ENCODE measurements around the gene ZFP36L1. TPM values are rescaled to one million over a fixed set of nuclear protein-coding genes. Genes with fewer than 3 reads are reported as not detected.
A peak's percentile ranks its signal among the peaks of the same experiment; 100 is the strongest.

The ZFP36L1 gene
- total RNA-seq, 5 donors from 2014 or later (not counting 1 experiment from before 2014, with no cell fraction given) = 123 to 253 (median 233) TPM

DNA sequence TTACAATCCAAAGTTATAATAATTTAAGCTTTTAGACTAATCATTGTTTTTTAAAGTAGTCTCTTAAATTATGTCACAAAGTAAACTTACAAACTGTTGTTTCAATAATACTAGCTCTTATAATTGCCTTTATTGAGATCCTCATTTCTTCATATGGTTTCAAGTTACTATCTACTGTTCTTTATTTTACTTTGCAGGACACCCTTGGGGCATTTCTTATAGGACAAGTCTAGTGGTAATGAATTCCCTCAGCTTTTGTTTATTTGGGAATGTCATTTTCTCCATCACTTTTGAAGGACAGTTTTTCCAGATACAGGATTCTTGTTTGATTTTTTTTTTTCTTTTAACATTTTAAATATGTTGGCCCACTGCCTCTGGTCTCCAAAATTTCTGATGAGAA lies 8.1 kb upstream of the ZFP36L1 start:
- Histone ChIP-seq H3K9me3 (peaks cover 4% of the 10 kb centered on the region), H3K27ac (ENCODE audit: low read length) (no peak overlapping the region), H3K4me3 (ENCODE audit: control insufficient read depth in 1 of 2, extremely low read depth in 1 of 2, low read length in 1 of 2) (no peak overlapping the region), H3K27me3 (replicated peaks in 1 of 2; ENCODE audit: control insufficient read depth in 2 of 2, extremely low read depth in 1 of 2, insufficient read depth in 2 of 2, low read length in 1 of 2) (no peaks in the 10 kb centered on the region), H3K36me3 (ENCODE audit: control insufficient read depth in 2 of 2, extremely low read depth in 1 of 2, insufficient read depth in 1 of 2, low read length in 1 of 2) (peaks cover 0 to 3% of the 10 kb centered on the region in 2 donors), H3K4me1 (ENCODE audit: control insufficient read depth in 1 of 2, extremely low read depth in 1 of 2, insufficient read depth in 2 of 2, low read length in 2 of 2) (peaks cover 6 to 15% of the 10 kb centered on the region in 2 experiments)
- POLR2A ChIA-PET = interaction anchor here in 1 of 2 donors (0.6 to 0.9 kb wide), 3 partner anchors 9 to 20 kb away, joined by 3 to 5 read pairs (median 3); no protein-coding TSS in a partner anchor
- CTCF ChIA-PET = interaction anchor here in 1 of 2 donors (0.7 to 2.3 kb wide), 6 partner anchors 12 to 551 kb away, joined by 3 to 10 read pairs (median 4); no protein-coding TSS in a partner anchor
- H3K27ac Mint-ChIP-seq = no peak overlapping the region
- H3K27me3 Mint-ChIP-seq = no peaks in the 10 kb centered on the region
- peaks cover 20 to 42% (median 34%) of the 10 kb centered on the region in 3 donors for H3K4me1 Mint-ChIP-seq
- DNase-seq (no peak), ATAC-seq (replicated peaks in 1 of 4) (no peak)
- H3K36me3 Mint-ChIP-seq = peaks cover 13% of the 10 kb centered on the region
- no peak overlapping the region for H3K4me3 Mint-ChIP-seq
- peaks cover 4 to 10% (median 6%) of the 10 kb centered on the region in 3 donors for H3K9me3 Mint-ChIP-seq

DNA sequence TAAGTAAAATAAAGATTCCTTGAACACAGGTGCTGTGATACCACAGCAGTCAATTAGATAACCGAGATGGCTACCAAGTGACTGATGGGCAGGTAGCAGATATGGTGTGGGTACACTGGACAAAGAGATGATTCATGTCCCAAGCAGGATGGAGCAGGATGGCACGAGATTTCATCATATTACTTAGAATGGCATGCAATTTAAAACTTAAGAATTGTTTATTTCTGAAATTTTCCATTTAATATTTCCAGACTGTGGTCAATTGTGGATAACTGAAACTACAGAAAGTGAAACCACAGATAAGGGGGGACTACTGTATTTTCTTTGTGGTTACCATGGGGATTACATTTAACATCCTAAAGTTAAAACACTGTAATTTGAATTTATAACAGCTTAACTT lies 7.5 kb upstream of the ZFP36L1 start:
- WGBS (ENCODE audit: insufficient coverage) = no CpG with 5 or more reads among the region's 2 CpGs
- POLR2A ChIA-PET = interaction anchor here in 1 of 2 donors (0.6 to 0.9 kb wide), 3 partner anchors 9 to 19 kb away, joined by 3 to 5 read pairs (median 3); no protein-coding TSS in a partner anchor
- H3K9me3 Mint-ChIP-seq = peaks cover 4 to 10% (median 6%) of the 10 kb centered on the region in 3 donors

DNA sequence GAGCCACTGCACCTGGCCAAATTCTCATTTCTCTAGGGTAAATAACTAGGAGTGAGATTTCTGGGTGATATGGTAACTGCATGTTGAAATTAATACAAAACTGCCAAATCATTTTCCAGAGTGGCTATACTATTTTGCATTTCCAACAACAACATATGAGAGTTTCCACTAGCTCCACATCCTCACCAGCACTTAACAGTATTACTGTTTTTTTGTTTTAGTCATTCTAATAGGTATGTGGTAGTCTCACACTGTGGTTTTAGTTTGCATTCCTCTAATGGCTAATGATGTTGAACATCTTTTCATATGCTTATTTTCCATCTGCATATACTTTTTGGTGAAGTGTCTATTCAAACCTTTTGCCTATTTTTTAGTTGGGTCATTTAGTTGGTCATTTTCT lies 5.8 kb upstream of the ZFP36L1 start:
- peaks cover 8 to 30% of the 10 kb centered on the region in 2 experiments for H3K4me1 ChIP-seq (ENCODE audit: control insufficient read depth in 1 of 2, extremely low read depth in 1 of 2, insufficient read depth in 2 of 2, low read length in 2 of 2)
- H3K36me3 ChIP-seq (ENCODE audit: control insufficient read depth in 2 of 2, extremely low read depth in 1 of 2, insufficient read depth in 1 of 2, low read length in 1 of 2) = no peaks in the 10 kb centered on the region
- peaks cover 13% of the 10 kb centered on the region for H3K36me3 Mint-ChIP-seq
- peaks cover 4% of the 10 kb centered on the region for H3K9me3 ChIP-seq
- CTCF ChIA-PET = interaction anchor here in 1 of 2 donors (0.8 to 1.1 kb wide), 3 partner anchors 9 to 174 kb away, joined by 3 to 6 read pairs (median 4); no protein-coding TSS in a partner anchor
- peak overlapping the region in 1 of 2 donors; percentile 1 for H3K27ac Mint-ChIP-seq
- no peaks in the 10 kb centered on the region for H3K27me3 ChIP-seq (replicated peaks in 1 of 2; ENCODE audit: control insufficient read depth in 2 of 2, extremely low read depth in 1 of 2, insufficient read depth in 2 of 2, low read length in 1 of 2)
- ATAC-seq (replicated peaks in 1 of 4) (no peak), DNase-seq (no peak)
- POLR2A ChIA-PET = no interaction called here
- no peak overlapping the region for H3K4me3 Mint-ChIP-seq
- H3K9me3 Mint-ChIP-seq = peaks cover 4 to 10% (median 6%) of the 10 kb centered on the region in 3 donors
- no peak overlapping the region for H3K27ac ChIP-seq (ENCODE audit: low read length)
- H3K4me1 Mint-ChIP-seq = peaks cover 29 to 39% (median 34%) of the 10 kb centered on the region in 3 donors
- H3K4me3 ChIP-seq (ENCODE audit: control insufficient read depth in 1 of 2, extremely low read depth in 1 of 2, low read length in 1 of 2) = no peak overlapping the region
- H3K27me3 Mint-ChIP-seq = no peaks in the 10 kb centered on the region

More for the DNA sequence above, 7.5 kb upstream of the ZFP36L1 start:
- ATAC-seq (replicated peaks in 1 of 4) (no peak), DNase-seq (no peak)
- Mint-ChIP-seq H3K4me1 (peaks cover 17 to 37% (median 34%) of the 10 kb centered on the region in 3 donors), H3K36me3 (peaks cover 13% of the 10 kb centered on the region), H3K27ac (no peak overlapping the region), H3K4me3 (no peak overlapping the region), H3K27me3 (no peaks in the 10 kb centered on the region)
- H3K4me1 ChIP-seq (ENCODE audit: control insufficient read depth in 1 of 2, extremely low read depth in 1 of 2, insufficient read depth in 2 of 2, low read length in 2 of 2) = peaks cover 6 to 15% of the 10 kb centered on the region in 2 experiments
- CTCF ChIA-PET = interaction anchor here in 1 of 2 donors (0.7 to 2.3 kb wide), 6 partner anchors 11 to 551 kb away, joined by 3 to 10 read pairs (median 4); no protein-coding TSS in a partner anchor
- H3K27me3 ChIP-seq (replicated peaks in 1 of 2; ENCODE audit: control insufficient read depth in 2 of 2, extremely low read depth in 1 of 2, insufficient read depth in 2 of 2, low read length in 1 of 2) = no peaks in the 10 kb centered on the region
- H3K36me3 ChIP-seq (ENCODE audit: control insufficient read depth in 2 of 2, extremely low read depth in 1 of 2, insufficient read depth in 1 of 2, low read length in 1 of 2) = peaks cover 0 to 3% of the 10 kb centered on the region in 2 donors
- H3K9me3 ChIP-seq = peaks cover 4% of the 10 kb centered on the region
- no peak overlapping the region for H3K4me3 ChIP-seq (ENCODE audit: control insufficient read depth in 1 of 2, extremely low read depth in 1 of 2, low read length in 1 of 2)
- no peak overlapping the region for H3K27ac ChIP-seq (ENCODE audit: low read length)

DNA sequence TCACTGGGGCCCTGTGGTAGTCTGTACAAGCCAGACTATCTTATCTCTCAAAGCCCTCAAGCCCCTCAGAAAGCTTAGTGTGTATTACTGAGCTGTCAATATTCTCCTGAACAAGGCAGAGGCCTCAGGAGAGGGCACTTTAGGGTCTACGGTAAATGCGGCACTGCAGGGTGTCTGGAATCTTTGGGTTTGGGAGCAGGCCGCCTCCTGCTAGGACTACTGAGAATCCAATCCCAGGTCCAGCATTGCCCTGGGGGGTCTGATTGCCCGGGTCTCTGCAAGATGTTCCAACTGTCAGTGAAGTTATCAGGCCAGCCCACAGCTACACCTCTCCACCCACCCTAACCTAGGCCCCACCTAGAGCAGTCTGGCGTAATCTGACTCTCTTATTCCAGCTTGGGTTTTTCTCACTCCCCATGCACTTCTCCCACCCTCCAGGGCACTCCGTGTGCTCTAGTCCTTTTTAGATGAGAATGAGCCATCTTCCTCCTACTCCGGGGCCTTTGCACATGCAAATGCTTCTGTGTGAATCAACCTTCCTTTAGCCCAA lies 4.3 kb upstream of the ZFP36L1 start:
- CTCF ChIA-PET = interaction anchor here in 1 of 2 donors (0.6 to 2.5 kb wide), 4 partner anchors 9 to 904 kb away, joined by 3 to 12 read pairs (median 7); no protein-coding TSS in a partner anchor
- peaks cover 29 to 39% (median 34%) of the 10 kb centered on the region in 3 donors for H3K4me1 Mint-ChIP-seq
- POLR2A ChIA-PET = interaction anchor here (0.6 to 3.2 kb wide), 3 partner anchors 10 to 18 kb away, joined by 4 to 18 read pairs (median 16); no protein-coding TSS in a partner anchor

DNA sequence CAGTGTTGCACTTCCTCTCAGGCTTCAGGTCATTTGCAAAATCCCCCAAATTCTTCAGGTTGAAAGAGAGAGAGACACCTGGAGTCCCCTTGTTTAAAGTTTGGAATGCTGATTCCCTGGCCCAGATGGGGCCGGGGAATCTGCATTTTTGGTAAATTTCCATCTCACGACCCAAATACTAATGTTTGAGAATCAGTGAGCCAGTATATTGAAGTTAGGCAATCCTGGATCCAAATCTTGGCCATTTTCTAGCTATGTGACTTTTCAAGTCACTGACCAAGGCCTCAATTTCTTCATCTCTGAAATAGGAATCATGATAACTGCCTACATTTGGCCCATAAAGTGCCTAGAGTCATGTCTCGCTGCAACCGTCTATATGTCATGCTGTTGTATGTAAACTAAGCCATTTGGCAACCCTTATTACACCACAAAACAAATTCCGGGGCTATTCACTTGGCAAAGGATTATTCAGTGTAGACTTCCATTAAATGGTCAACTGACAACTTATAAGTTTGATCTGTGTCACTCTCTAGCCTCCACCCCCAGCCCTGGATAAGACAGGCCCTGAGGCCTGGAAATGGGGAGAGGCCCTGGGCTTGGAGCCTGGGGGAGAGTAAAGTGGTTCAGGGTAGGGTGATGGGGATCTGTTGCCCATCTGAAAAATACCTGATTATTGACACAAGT lies 3.7 kb upstream of the ZFP36L1 start:
- H3K4me3 ChIP-seq (ENCODE audit: control insufficient read depth in 1 of 2, extremely low read depth in 1 of 2, low read length in 1 of 2) = peak overlapping the region; percentile 87 to 95
- H3K27me3 ChIP-seq (replicated peaks in 1 of 2; ENCODE audit: control insufficient read depth in 2 of 2, extremely low read depth in 1 of 2, insufficient read depth in 2 of 2, low read length in 1 of 2) = no peaks in the 10 kb centered on the region
- ATAC-seq (replicated peaks in 1 of 4) = no peak
- Mint-ChIP-seq H3K36me3 (peaks cover 4% of the 10 kb centered on the region), H3K27ac (peak overlapping the region; percentile 96 to 98), H3K4me1 (peaks cover 29 to 34% (median 29%) of the 10 kb centered on the region in 3 donors), H3K4me3 (peak overlapping the region; percentile 91 to 98 (median 96)), H3K9me3 (peaks cover 1 to 2% (median 2%) of the 10 kb centered on the region in 3 donors), H3K27me3 (no peaks in the 10 kb centered on the region)
- ChIA-PET POLR2A (interaction anchor here (0.6 to 3.2 kb wide), 4 partner anchors 15 to 111 kb away, joined by 5 to 18 read pairs (median 12); no protein-coding TSS in a partner anchor), CTCF (interaction anchor here in 1 of 2 donors (1.5 to 2.5 kb wide), 3 partner anchors 8 to 20 kb away, joined by 4 to 12 read pairs (median 10); no protein-coding TSS in a partner anchor)
- H3K36me3 ChIP-seq (ENCODE audit: control insufficient read depth in 2 of 2, extremely low read depth in 1 of 2, insufficient read depth in 1 of 2, low read length in 1 of 2) = no peaks in the 10 kb centered on the region
- no peak for DNase-seq
- H3K9me3 ChIP-seq = no peaks in the 10 kb centered on the region
- peaks cover 8 to 33% of the 10 kb centered on the region in 2 experiments for H3K4me1 ChIP-seq (ENCODE audit: control insufficient read depth in 1 of 2, extremely low read depth in 1 of 2, insufficient read depth in 2 of 2, low read length in 2 of 2)
- no CpG with 5 or more reads among the region's 5 CpGs for WGBS (ENCODE audit: insufficient coverage)
- H3K27ac ChIP-seq (ENCODE audit: low read length) = peak overlapping the region; percentile 100

More for the DNA sequence above, 4.3 kb upstream of the ZFP36L1 start:
- Mint-ChIP-seq H3K27me3 (no peaks in the 10 kb centered on the region), H3K9me3 (peaks cover 4 to 8% (median 6%) of the 10 kb centered on the region in 3 donors), H3K4me3 (peak overlapping the region; percentile 91 to 98 (median 96)), H3K27ac (peak overlapping the region; percentile 96 to 98), H3K36me3 (peaks cover 11% of the 10 kb centered on the region)
- no peak overlapping the region for H3K4me3 ChIP-seq (ENCODE audit: control insufficient read depth in 1 of 2, extremely low read depth in 1 of 2, low read length in 1 of 2)
- no peaks in the 10 kb centered on the region for H3K36me3 ChIP-seq (ENCODE audit: control insufficient read depth in 2 of 2, extremely low read depth in 1 of 2, insufficient read depth in 1 of 2, low read length in 1 of 2)
- ATAC-seq (replicated peaks in 1 of 4) = no peak
- WGBS (ENCODE audit: insufficient coverage) = 55% methylated on average over 3 of the region's 7 CpGs
- no peak for DNase-seq
- peak overlapping the region; percentile 100 for H3K27ac ChIP-seq (ENCODE audit: low read length)
- H3K27me3 ChIP-seq (replicated peaks in 1 of 2; ENCODE audit: control insufficient read depth in 2 of 2, extremely low read depth in 1 of 2, insufficient read depth in 2 of 2, low read length in 1 of 2) = no peaks in the 10 kb centered on the region
- H3K4me1 ChIP-seq (ENCODE audit: control insufficient read depth in 1 of 2, extremely low read depth in 1 of 2, insufficient read depth in 2 of 2, low read length in 2 of 2) = peaks cover 8 to 33% of the 10 kb centered on the region in 2 experiments
- peaks cover 4% of the 10 kb centered on the region for H3K9me3 ChIP-seq
